ENCODE results near the gene PLA2R1.

The PLA2R1 gene

DNA sequence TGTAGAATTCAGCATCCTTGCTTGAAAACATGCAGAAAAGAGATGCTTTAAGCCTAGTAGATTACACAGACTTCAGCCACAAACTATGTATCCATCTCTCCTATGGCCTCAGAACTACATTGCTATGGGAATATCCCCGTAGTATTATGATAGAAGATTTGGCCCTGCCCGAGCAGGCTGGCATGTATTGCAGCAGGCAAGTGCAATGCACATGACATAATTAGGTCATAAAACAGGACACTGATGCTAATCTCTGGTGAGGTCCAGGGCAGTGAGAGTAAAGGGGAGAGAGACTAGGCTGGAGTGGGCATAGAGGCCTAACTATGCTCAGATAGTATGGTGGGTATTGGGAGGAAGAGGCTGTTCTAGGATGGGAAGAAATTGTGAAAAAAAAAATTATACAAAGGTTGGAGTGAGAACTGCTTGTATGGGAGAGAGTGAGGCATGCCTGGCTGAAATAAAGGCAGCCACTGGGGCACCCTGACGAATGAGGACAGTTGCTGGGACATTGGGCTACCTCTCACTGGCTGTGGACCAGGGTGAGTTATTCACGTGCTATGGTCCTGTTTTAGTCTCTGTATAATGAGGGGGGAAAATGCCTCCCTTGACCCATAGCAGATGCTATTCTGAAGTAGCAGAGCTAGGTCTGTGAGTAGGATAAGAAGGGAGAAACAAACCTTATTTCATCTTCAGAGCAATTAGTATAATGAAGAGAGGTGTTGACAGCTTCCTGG, 1.6 kb upstream of the PLA2R1 start:
- Histone ChIP-seq H3K4me3 (ENCODE audit: insufficient read depth, low read depth, low read length) (no peak overlapping the region), H3K27ac (ENCODE audit: insufficient read depth, low read depth, low read length, poor library complexity, severe bottlenecking) (no peak overlapping the region), H3K9me3 (ENCODE audit: control insufficient read depth, low read length) (peaks cover 2% of the 10 kb centered on the region), H3K36me3 (ENCODE audit: control insufficient read depth, insufficient read depth, low read length) (no peaks in the 10 kb centered on the region), H3K4me1 (ENCODE audit: control insufficient read depth, insufficient read depth, low read length) (no peaks in the 10 kb centered on the region), H3K27me3 (ENCODE audit: control insufficient read depth, insufficient read depth, low read length, poor library complexity, severe bottlenecking) (peaks cover 46% of the 10 kb centered on the region)
- 92 to 93% methylated on average over 4 of the region's 4 CpGs for WGBS, 2 experiments

DNA sequence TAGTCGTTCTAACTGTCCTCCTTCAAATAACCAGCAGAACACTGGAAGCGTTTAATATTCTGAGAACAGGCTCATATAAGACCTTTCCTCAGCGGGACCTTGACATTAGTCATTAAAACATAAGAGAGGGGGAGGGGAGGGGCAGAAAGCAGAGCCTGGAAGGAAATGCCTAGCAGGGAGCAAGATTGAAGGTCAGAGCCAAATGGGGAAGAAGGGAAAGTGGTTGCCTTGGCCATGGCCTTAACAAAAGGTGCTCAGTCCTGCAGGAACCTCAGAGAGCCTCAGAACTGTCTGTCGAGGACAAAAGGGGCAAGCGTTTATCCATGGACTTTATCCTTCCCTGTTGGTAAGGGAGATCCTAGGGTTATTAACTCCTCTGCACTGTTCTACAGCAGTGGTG, 856 bp upstream of the PLA2R1 start:
- WGBS, 2 experiments, result 47 to 54% methylated on average over 5 of the region's 5 CpGs
- Histone ChIP-seq H3K9me3 (ENCODE audit: control insufficient read depth, low read length) (peaks cover 2% of the 10 kb centered on the region), H3K4me1 (ENCODE audit: control insufficient read depth, insufficient read depth, low read length) (no peaks in the 10 kb centered on the region), H3K27me3 (ENCODE audit: control insufficient read depth, insufficient read depth, low read length, poor library complexity, severe bottlenecking) (peaks cover 46% of the 10 kb centered on the region), H3K27ac (ENCODE audit: insufficient read depth, low read depth, low read length, poor library complexity, severe bottlenecking) (no peak overlapping the region), H3K36me3 (ENCODE audit: control insufficient read depth, insufficient read depth, low read length) (no peaks in the 10 kb centered on the region), H3K4me3 (ENCODE audit: insufficient read depth, low read depth, low read length) (peak overlapping the region; percentile 49)

DNA sequence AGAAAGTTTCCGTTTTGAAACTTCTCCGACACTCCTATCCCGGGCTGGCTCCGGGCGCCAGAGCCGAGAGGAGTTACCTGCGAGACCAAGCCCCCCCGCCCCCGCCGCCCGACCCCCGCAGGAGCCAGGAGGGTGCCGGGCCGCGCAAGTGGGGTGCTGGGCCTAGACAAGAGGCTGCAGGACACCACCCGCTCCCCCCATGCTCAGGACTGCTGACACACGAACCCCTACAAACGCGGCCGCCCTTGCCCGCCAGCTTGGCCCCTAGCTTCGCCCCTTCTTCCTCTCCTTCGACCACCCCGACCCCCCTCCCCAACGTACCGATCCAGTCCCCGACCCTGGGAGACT, 497 bp downstream of the PLA2R1 start:
- Histone ChIP-seq H3K36me3 (ENCODE audit: control insufficient read depth, insufficient read depth, low read length) (no peaks in the 10 kb centered on the region), H3K27ac (ENCODE audit: insufficient read depth, low read depth, low read length, poor library complexity, severe bottlenecking) (no peak overlapping the region), H3K4me3 (ENCODE audit: insufficient read depth, low read depth, low read length) (peak overlapping the region; percentile 49), H3K27me3 (ENCODE audit: control insufficient read depth, insufficient read depth, low read length, poor library complexity, severe bottlenecking) (peaks cover 46% of the 10 kb centered on the region), H3K9me3 (ENCODE audit: control insufficient read depth, low read length) (no peaks in the 10 kb centered on the region), H3K4me1 (ENCODE audit: control insufficient read depth, insufficient read depth, low read length) (no peaks in the 10 kb centered on the region)
- 11 to 13% methylated on average over 27 of the region's 27 CpGs for WGBS, 2 experiments

DNA sequence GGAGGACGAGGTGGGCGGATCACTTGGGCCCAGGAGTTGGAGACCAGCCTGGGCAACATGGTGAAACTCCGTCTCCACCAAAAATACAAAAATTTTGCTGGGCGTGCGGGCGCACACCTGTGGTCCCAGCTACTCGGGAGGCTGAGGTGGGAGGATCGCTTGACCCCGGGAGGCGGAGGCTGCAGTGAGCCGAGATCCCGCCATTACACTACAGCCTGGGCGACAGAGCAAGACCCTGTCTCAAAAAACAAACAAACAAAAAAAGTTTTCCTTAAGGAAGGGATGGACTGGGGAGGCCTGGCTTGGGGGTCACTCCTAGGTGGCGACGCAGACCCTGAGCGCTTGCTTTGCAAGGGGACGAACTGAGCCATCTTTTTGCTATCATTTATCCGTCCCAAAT, 882 bp downstream of the PLA2R1 start:
- H3K4me3 ChIP-seq (ENCODE audit: insufficient read depth, low read depth, low read length), result peak overlapping the region; percentile 49

GRCh38 chr2:160060297-160060696, 2.1 kb downstream of the PLA2R1 start:
- 90 to 95% methylated on average over 2 of the region's 2 CpGs for WGBS, 2 experiments
- H3K36me3 ChIP-seq (ENCODE audit: control insufficient read depth, insufficient read depth, low read length), result no peaks in the 10 kb centered on the region
- no peak overlapping the region for H3K27ac ChIP-seq (ENCODE audit: insufficient read depth, low read depth, low read length, poor library complexity, severe bottlenecking)

More for the DNA sequence above, 882 bp downstream of the PLA2R1 start:
- H3K9me3 ChIP-seq (ENCODE audit: control insufficient read depth, low read length), result no peaks in the 10 kb centered on the region
- WGBS, 2 experiments, result 81 to 84% methylated on average over 18 of the region's 18 CpGs
- H3K4me1 ChIP-seq (ENCODE audit: control insufficient read depth, insufficient read depth, low read length), result no peaks in the 10 kb centered on the region
- no peak overlapping the region for H3K27ac ChIP-seq (ENCODE audit: insufficient read depth, low read depth, low read length, poor library complexity, severe bottlenecking)
- H3K36me3 ChIP-seq (ENCODE audit: control insufficient read depth, insufficient read depth, low read length), result no peaks in the 10 kb centered on the region
- H3K27me3 ChIP-seq (ENCODE audit: control insufficient read depth, insufficient read depth, low read length, poor library complexity, severe bottlenecking), result peaks cover 46% of the 10 kb centered on the region

DNA sequence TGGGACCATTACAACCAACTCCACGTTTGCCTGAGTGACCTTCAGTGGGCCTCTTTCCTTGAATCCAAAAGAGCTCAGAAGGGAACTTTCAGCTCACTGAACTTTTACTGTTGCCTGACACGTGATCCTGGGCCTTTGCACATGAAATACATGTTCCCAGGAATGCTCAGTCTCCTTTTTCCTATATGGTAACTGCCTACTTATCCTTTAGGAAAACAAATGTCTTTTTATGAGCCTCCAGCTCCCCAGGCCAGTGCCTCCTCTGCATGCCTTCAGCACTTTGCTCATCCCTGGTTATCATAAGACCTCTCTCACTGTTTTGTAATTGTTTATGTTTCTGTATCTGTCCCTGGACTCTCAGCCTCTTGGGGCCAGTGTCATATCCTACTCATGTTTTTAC, 5.1 kb downstream of the PLA2R1 start:
- H3K27me3 ChIP-seq (ENCODE audit: control insufficient read depth, insufficient read depth, low read length, poor library complexity, severe bottlenecking), result peaks cover 26% of the 10 kb centered on the region
- H3K9me3 ChIP-seq (ENCODE audit: control insufficient read depth, low read length), result no peaks in the 10 kb centered on the region
- no peaks in the 10 kb centered on the region for H3K36me3 ChIP-seq (ENCODE audit: control insufficient read depth, insufficient read depth, low read length)
- 85 to 89% methylated on average over 2 of the region's 2 CpGs for WGBS, 2 experiments
- no peak overlapping the region for H3K27ac ChIP-seq (ENCODE audit: insufficient read depth, low read depth, low read length, poor library complexity, severe bottlenecking)
- H3K4me1 ChIP-seq (ENCODE audit: control insufficient read depth, insufficient read depth, low read length), result peaks cover 12% of the 10 kb centered on the region
- no peak overlapping the region for H3K4me3 ChIP-seq (ENCODE audit: insufficient read depth, low read depth, low read length)

More at GRCh38 chr2:160060297-160060696, 2.1 kb downstream of the PLA2R1 start:
- H3K9me3 ChIP-seq (ENCODE audit: control insufficient read depth, low read length), result no peaks in the 10 kb centered on the region
- H3K4me3 ChIP-seq (ENCODE audit: insufficient read depth, low read depth, low read length), result no peak overlapping the region
- H3K4me1 ChIP-seq (ENCODE audit: control insufficient read depth, insufficient read depth, low read length), result peaks cover 8% of the 10 kb centered on the region
- H3K27me3 ChIP-seq (ENCODE audit: control insufficient read depth, insufficient read depth, low read length, poor library complexity, severe bottlenecking), result peaks cover 46% of the 10 kb centered on the region

GRCh38 chr2:160055726-160056108, 6.7 kb downstream of the PLA2R1 start:
- Histone ChIP-seq H3K27me3 (ENCODE audit: control insufficient read depth, insufficient read depth, low read length, poor library complexity, severe bottlenecking) (peaks cover 9% of the 10 kb centered on the region), H3K4me1 (ENCODE audit: control insufficient read depth, insufficient read depth, low read length) (peaks cover 12% of the 10 kb centered on the region), H3K36me3 (ENCODE audit: control insufficient read depth, insufficient read depth, low read length) (no peaks in the 10 kb centered on the region), H3K27ac (ENCODE audit: insufficient read depth, low read depth, low read length, poor library complexity, severe bottlenecking) (no peak overlapping the region), H3K4me3 (ENCODE audit: insufficient read depth, low read depth, low read length) (no peak overlapping the region), H3K9me3 (ENCODE audit: control insufficient read depth, low read length) (no peaks in the 10 kb centered on the region)
- WGBS, 2 experiments, result 59% methylated on average over 7 of the region's 7 CpGs

DNA sequence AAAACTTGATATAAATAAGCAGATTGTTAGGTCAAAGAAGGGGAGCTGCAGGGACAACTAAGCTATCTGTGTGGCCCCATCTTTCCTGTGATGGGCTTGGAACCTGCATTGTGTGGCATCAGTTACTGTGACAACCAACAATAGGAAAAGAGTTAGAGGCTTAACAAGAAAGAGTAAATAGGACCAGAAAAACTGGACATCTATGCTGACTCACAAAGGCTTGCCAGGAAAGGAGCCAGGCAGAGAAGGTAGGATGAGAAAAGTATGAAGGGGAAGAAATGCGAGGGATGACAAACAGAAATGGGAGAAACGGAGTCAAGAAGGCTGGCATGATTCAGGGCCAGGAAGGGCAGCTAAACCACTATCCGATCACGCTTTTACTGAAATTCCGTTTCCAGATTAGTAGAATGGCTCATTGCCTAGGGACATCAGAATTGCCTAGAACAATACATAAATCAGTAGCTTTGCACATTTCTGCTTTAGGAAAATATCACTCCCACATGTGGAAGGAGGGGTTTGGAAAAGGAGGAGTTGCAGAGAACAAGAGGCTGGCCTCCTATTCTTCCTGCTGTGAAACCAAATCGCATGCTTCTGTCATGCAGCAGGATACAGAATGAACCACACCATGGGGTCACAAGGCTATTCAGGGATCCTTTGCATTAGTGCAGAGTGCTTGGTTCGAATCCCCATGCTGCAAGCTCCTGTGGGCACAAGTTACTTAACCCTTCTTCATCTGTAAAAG, 7.3 kb downstream of the PLA2R1 start:
- Histone ChIP-seq H3K9me3 (ENCODE audit: control insufficient read depth, low read length) (no peaks in the 10 kb centered on the region), H3K4me3 (ENCODE audit: insufficient read depth, low read depth, low read length) (no peak overlapping the region), H3K27ac (ENCODE audit: insufficient read depth, low read depth, low read length, poor library complexity, severe bottlenecking) (no peak overlapping the region), H3K27me3 (ENCODE audit: control insufficient read depth, insufficient read depth, low read length, poor library complexity, severe bottlenecking) (peaks cover 4% of the 10 kb centered on the region), H3K4me1 (ENCODE audit: control insufficient read depth, insufficient read depth, low read length) (peaks cover 12% of the 10 kb centered on the region), H3K36me3 (ENCODE audit: control insufficient read depth, insufficient read depth, low read length) (no peaks in the 10 kb centered on the region)
- WGBS, 2 experiments, result 56 to 60% methylated on average over 7 of the region's 7 CpGs

- H3K36me3 ChIP-seq (ENCODE audit: control insufficient read depth, insufficient read depth, low read length), result no peaks in the 10 kb centered on the region
- H3K4me1 ChIP-seq (ENCODE audit: control insufficient read depth, insufficient read depth, low read length), result peaks cover 12% of the 10 kb centered on the region
- H3K27ac ChIP-seq (ENCODE audit: insufficient read depth, low read depth, low read length, poor library complexity, severe bottlenecking), result no peak overlapping the region
- no peaks in the 10 kb centered on the region for H3K27me3 ChIP-seq (ENCODE audit: control insufficient read depth, insufficient read depth, low read length, poor library complexity, severe bottlenecking)
- WGBS, 2 experiments, result 88 to 98% methylated on average over 2 of the region's 2 CpGs
- no peak overlapping the region for H3K4me3 ChIP-seq (ENCODE audit: insufficient read depth, low read depth, low read length)
- H3K9me3 ChIP-seq (ENCODE audit: control insufficient read depth, low read length), result no peaks in the 10 kb centered on the region
These were observed 8.5 kb downstream of the PLA2R1 start for GRCh38 chr2:160053946-160054345.

GRCh38 chr2:160052531-160052930, 9.9 kb downstream of the PLA2R1 start:
- H3K36me3 ChIP-seq (ENCODE audit: control insufficient read depth, insufficient read depth, low read length), result no peaks in the 10 kb centered on the region
- WGBS, 2 experiments, result 81 to 94% methylated on average over 1 to 2 of the region's 2 CpGs

More at GRCh38 chr2:160052531-160052930, 9.9 kb downstream of the PLA2R1 start:
- Histone ChIP-seq H3K27me3 (ENCODE audit: control insufficient read depth, insufficient read depth, low read length, poor library complexity, severe bottlenecking) (no peaks in the 10 kb centered on the region), H3K4me3 (ENCODE audit: insufficient read depth, low read depth, low read length) (no peak overlapping the region), H3K27ac (ENCODE audit: insufficient read depth, low read depth, low read length, poor library complexity, severe bottlenecking) (no peak overlapping the region), H3K4me1 (ENCODE audit: control insufficient read depth, insufficient read depth, low read length) (peaks cover 12% of the 10 kb centered on the region), H3K9me3 (ENCODE audit: control insufficient read depth, low read length) (no peaks in the 10 kb centered on the region)
